Adrenal gland (tissue), 5 donors: ENCODE data around the gene OSTF1.

Experiments used
- POLR2A ChIP-seq, 2 donors: fragments of 450-650 bp; IDR thresholded peaks; one replicate each; pipeline ENCODE4 v1.6.1; 2017; ENCODE audit warnings: antibody characterized with exemption in 2 of 2, mild to moderate bottlenecking in 2 of 2, moderate library complexity in 1 of 2
- TF ChIP-seq, protein P1 (sequence below), 6 experiments: fragments of 450-650 bp in 4 of 6; fragments of 200-600 bp in 2 of 6; sonication (generic) in 1 of 6; IDR thresholded peaks; 1 replicate in 5 of 6; 2 replicates in 1 of 6; pipeline versions ENCODE4 v1.5.1 to v1.8.0; 2016 to 2021; ENCODE audit warnings: antibody characterized with exemption in 6 of 6, mild to moderate bottlenecking in 2 of 6, moderate library complexity in 1 of 6
- donor health status: DM: no; HTN: no; CAD: no.

DNA sequence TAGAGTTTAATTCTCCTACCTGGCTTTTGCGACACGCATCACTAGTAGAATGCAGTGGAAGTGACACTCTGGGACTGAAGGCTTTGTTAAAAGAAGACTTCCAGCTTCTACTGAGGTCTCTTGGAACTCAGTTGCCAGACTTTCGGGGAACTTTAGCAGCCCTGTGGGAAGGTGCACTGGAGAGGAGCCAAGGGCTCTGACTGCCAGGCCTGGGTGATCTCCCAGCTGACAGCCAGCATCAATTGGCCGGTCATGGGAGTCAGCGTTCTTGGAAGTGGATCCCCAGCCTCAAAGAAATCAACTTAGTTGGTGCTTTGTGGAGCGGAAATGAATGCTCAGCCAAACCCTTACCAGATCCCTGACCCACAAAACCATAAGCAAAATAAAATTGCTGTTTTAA lies 87.1 kb downstream of the OSTF1 start:
- TF ChIP-seq POLR2A (IDR thresholded peaks at IDR 0.05), result no peak
- TF ChIP-seq, protein P1, sequence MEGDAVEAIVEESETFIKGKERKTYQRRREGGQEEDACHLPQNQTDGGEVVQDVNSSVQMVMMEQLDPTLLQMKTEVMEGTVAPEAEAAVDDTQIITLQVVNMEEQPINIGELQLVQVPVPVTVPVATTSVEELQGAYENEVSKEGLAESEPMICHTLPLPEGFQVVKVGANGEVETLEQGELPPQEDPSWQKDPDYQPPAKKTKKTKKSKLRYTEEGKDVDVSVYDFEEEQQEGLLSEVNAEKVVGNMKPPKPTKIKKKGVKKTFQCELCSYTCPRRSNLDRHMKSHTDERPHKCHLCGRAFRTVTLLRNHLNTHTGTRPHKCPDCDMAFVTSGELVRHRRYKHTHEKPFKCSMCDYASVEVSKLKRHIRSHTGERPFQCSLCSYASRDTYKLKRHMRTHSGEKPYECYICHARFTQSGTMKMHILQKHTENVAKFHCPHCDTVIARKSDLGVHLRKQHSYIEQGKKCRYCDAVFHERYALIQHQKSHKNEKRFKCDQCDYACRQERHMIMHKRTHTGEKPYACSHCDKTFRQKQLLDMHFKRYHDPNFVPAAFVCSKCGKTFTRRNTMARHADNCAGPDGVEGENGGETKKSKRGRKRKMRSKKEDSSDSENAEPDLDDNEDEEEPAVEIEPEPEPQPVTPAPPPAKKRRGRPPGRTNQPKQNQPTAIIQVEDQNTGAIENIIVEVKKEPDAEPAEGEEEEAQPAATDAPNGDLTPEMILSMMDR (IDR thresholded peaks at IDR 0.05), result no peak
